Measurements from ENCODE around the gene PLCXD3. TPM values are rescaled to one million over a fixed set of nuclear protein-coding genes. Genes with fewer than 3 reads are reported as not detected.

The PLCXD3 gene
- total and polyA plus RNA-seq, 2 of the 4 experiments (the other 2 are of a cell fraction): under 0.01 to 0.02 TPM

GRCh38 chr5:41364346-41364745, 146.1 kb downstream of the PLCXD3 start:
- Histone ChIP-seq H3K9me1 (ENCODE audit: insufficient read depth, low read length) (no peaks in the 10 kb centered on the region), H3K18ac (ENCODE audit: low read depth, low read length) (no peak overlapping the region), H2AFZ (replicated peaks; ENCODE audit: low read length, poor library complexity) (no peak overlapping the region), H2BK5ac (ENCODE audit: low read depth, low read length, poor library complexity, severe bottlenecking) (no peak overlapping the region), H3K36me3 (ENCODE audit: control insufficient read depth, insufficient read depth, low read length) (no peaks in the 10 kb centered on the region), H2AK9ac (replicated peaks; ENCODE audit: low read depth, low read length, poor library complexity) (no peak overlapping the region), H2BK120ac (ENCODE audit: low read depth, low read length) (no peak overlapping the region), H4K91ac (ENCODE audit: insufficient read depth, low read depth, low read length) (no peak overlapping the region), H4K20me1 (ENCODE audit: insufficient read depth, low read length) (no peaks in the 10 kb centered on the region), H3K4me3 (ENCODE audit: insufficient read depth, low read depth, low read length) (no peak overlapping the region), H3K79me1 (ENCODE audit: low read depth in 1 of 2, low read length in 2 of 2) (no peaks in the 10 kb centered on the region), H3K27ac (ENCODE audit: insufficient read depth, low read length) (no peak overlapping the region), H3K14ac (replicated peaks; ENCODE audit: low read depth, low read length) (no peak overlapping the region), H4K5ac (ENCODE audit: low read depth, low read length) (no peak overlapping the region), H3K9ac (ENCODE audit: low read depth, low read length) (no peak overlapping the region), H3K9me3 (ENCODE audit: control insufficient read depth, insufficient read depth, low read length) (no peaks in the 10 kb centered on the region), H3K27me3 (ENCODE audit: control insufficient read depth, insufficient read depth, low read length) (no peaks in the 10 kb centered on the region), H4K8ac (ENCODE audit: low read depth in 2 of 2, low read length in 2 of 2) (no peak overlapping the region), H3K4me2 (ENCODE audit: low read depth, low read length) (no peak overlapping the region), H3K56ac (ENCODE audit: extremely low read depth, insufficient read depth, low read length) (no peak overlapping the region), H3K4ac (ENCODE audit: low read depth, low read length) (no peak overlapping the region), H2BK20ac (ENCODE audit: low read depth, low read length) (no peak overlapping the region), H2BK15ac (ENCODE audit: low read depth, low read length) (no peak overlapping the region), H3K23ac (ENCODE audit: low read depth, low read length) (no peak overlapping the region), H3K4me1 (ENCODE audit: control insufficient read depth, insufficient read depth, low read length) (no peaks in the 10 kb centered on the region), H2AK5ac (ENCODE audit: low read depth, low read length) (no peak overlapping the region)
- dilution Hi-C loops (cut with HindIII; ENCODE audit: low sequenced_read_pairs, unreplicated experiment) (no loop called here), in situ Hi-C loops (cut with MboI; ENCODE audit: low sequenced_read_pairs) (no loop called here), intact Hi-C loops (cut with micrococcal nuclease) (no loop called here)
- TF ChIP-seq CHD1 (IDR thresholded peaks at IDR 0.05; ENCODE audit: low read depth, low read length) (no peak), ELK1 (IDR thresholded peaks at IDR 0.05; ENCODE audit: borderline replicate concordance, low read depth, low read length) (no peak), CEBPB (IDR thresholded peaks at IDR 0.05; ENCODE audit: low read depth, low read length) (no peak), NFE2L2 (IDR thresholded peaks at IDR 0.05; ENCODE audit: low read depth, low read length) (no peak), BHLHE40 (IDR thresholded peaks at IDR 0.05; ENCODE audit: low read depth, low read length) (no peak), RCOR1 (IDR thresholded peaks at IDR 0.05; ENCODE audit: insufficient replicate concordance, low read length) (no peak), MXI1 (IDR thresholded peaks at IDR 0.05; ENCODE audit: borderline replicate concordance, low read depth, low read length) (no peak), USF2 (IDR thresholded peaks at IDR 0.05; ENCODE audit: low read depth, low read length) (no peak), RAD21 (IDR thresholded peaks at IDR 0.05; ENCODE audit: low read length) (no peak)
- CTCF ChIA-PET: interaction anchor here (0.5 kb wide), 1 partner anchor 916 kb away, joined by 3 read pairs; no protein-coding TSS in a partner anchor
- no peak for ATAC-seq (ENCODE audit: low read depth)
- POLR2A ChIA-PET (ENCODE audit: unreplicated experiment): no interaction called here
- BruUV-seq (replicated peaks): no TSS peak
- no peak for DNase-seq
- no CpG with 5 or more reads among the region's 1 CpG for WGBS, 2 experiments (ENCODE audit: extremely low coverage in 2 of 2, insufficient read length in 1 of 2)

Measured in IMR-90 (cell line).